Bronchial epithelial cell (primary cell): ENCODE measurements around the gene SCML1. TPM values are rescaled to one million over a fixed set of nuclear protein-coding genes. Genes with fewer than 3 reads are reported as not detected.

Source experiments
- DNase-seq: peaks from one replicate; pipeline ENCODE4 v3.0.0-alpha.2; 2010; ENCODE audit warnings: low read depth
- FAIRE-seq: peaks from 2 replicates; lab custom pipeline; 2011; peaks lifted over from hg19 to GRCh38; lab: Jason Lieb, UNC
- H3K27me3 ChIP-seq: 2 replicates; pipeline ENCODE4 v1.5.1; 2011; ENCODE audit warnings: low read length; ENCODE audit not compliant: control insufficient read depth, insufficient read depth
- H3K36me3 ChIP-seq: 2 replicates; pipeline ENCODE4 v1.5.1; 2011; ENCODE audit warnings: low read length; ENCODE audit not compliant: control insufficient read depth, insufficient read depth
- H3K4me3 ChIP-seq: 2 replicates; pipeline ENCODE4 v1.5.1; 2011; ENCODE audit warnings: mild to moderate bottlenecking, low read depth, low read length, control low read depth
- CTCF ChIP-seq: IDR thresholded peaks from 2 replicates; pipeline ENCODE4 v1.5.1; 2011; ENCODE audit warnings: mild to moderate bottlenecking, moderate library complexity, low read length, control low read depth, inconsistent platforms; ENCODE audit not compliant: insufficient read depth, severe bottlenecking
- total RNA-seq: library from RNA; depleted of rRNA; stranded (reverse); fragments of >200 nt; gene quantifications from 2 replicates; pipeline ENCODE4 v1.2.1, GENCODE V29; 2014

The SCML1 gene
- total RNA-seq, 1 donor from 2014 or later, result 4.2 TPM

GRCh38 chrX:17710871-17711301 is 26.4 kb upstream of the SCML1 start:
- no peak for TF ChIP-seq CTCF
- Histone ChIP-seq H3K36me3 (no peaks in the 10 kb centered on the region), H3K4me3 (no peak overlapping the region), H3K27me3 (no peaks in the 10 kb centered on the region)
- no peak for DNase-seq
- FAIRE-seq, result no peak

GRCh38 chrX:17713288-17713687 is 24.0 kb upstream of the SCML1 start:
- TF ChIP-seq CTCF, result no peak
- Histone ChIP-seq H3K27me3 (no peaks in the 10 kb centered on the region), H3K36me3 (no peaks in the 10 kb centered on the region), H3K4me3 (no peak overlapping the region)
- DNase-seq, result no peak
- no peak for FAIRE-seq

GRCh38 chrX:17718649-17719165 is 18.6 kb upstream of the SCML1 start:
- Histone ChIP-seq H3K36me3 (no peaks in the 10 kb centered on the region), H3K27me3 (no peaks in the 10 kb centered on the region), H3K4me3 (no peak overlapping the region)
- DNase-seq (no peak), FAIRE-seq (no peak)
- no peak for TF ChIP-seq CTCF

- no peak overlapping the region for H3K4me3 ChIP-seq
- H3K27me3 ChIP-seq, result no peaks in the 10 kb centered on the region
- DNase-seq (no peak), FAIRE-seq (no peak)
- no peak for TF ChIP-seq CTCF
- H3K36me3 ChIP-seq, result no peaks in the 10 kb centered on the region
Observed at GRCh38 chrX:17719711-17720110, 17.6 kb upstream of the SCML1 start.

- Histone ChIP-seq H3K27me3 (no peaks in the 10 kb centered on the region), H3K4me3 (no peak overlapping the region), H3K36me3 (no peaks in the 10 kb centered on the region)
- no peak for TF ChIP-seq CTCF
- DNase-seq, result no peak
- no peak for FAIRE-seq
Observed at GRCh38 chrX:17721715-17722114, 15.6 kb upstream of the SCML1 start.

- no peak for TF ChIP-seq CTCF
- Histone ChIP-seq H3K4me3 (no peak overlapping the region), H3K27me3 (no peaks in the 10 kb centered on the region), H3K36me3 (no peaks in the 10 kb centered on the region)
- no peak for FAIRE-seq
- no peak for DNase-seq
Observed at GRCh38 chrX:17725181-17725580, 12.1 kb upstream of the SCML1 start.
